ENCODE data around the gene BACE1-AS.

DNA sequence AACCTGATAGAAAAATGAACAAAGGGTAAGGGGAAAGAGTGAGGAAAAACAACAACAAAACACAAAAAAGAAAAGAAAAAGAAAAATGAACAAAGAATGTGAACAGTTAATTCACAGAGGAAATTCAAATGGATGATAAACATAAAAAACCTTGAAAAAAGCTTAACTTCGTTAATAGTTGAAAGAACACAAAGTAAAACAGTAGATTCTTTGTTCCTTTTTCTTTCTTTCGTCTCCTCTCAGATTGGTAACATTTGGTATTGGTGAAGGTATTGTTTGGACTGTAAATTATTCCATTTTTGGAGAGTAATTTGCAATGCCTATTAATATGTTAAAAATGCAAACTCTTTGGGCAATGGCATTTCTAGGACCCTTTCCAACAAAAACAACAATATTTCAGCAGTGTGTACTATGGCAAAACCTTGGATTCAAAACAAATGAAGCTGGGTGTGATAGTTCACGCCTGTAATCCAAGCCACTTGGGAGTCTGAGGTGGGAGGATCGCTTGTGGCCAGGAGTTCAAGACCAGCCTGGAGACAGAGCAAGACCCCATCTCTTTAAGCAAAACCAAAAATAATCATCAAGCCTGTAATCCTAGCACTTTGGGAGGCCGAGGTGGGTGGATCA lies 28.2 kb downstream of the BACE1-AS start:
- TF ChIP-seq, protein P1, sequence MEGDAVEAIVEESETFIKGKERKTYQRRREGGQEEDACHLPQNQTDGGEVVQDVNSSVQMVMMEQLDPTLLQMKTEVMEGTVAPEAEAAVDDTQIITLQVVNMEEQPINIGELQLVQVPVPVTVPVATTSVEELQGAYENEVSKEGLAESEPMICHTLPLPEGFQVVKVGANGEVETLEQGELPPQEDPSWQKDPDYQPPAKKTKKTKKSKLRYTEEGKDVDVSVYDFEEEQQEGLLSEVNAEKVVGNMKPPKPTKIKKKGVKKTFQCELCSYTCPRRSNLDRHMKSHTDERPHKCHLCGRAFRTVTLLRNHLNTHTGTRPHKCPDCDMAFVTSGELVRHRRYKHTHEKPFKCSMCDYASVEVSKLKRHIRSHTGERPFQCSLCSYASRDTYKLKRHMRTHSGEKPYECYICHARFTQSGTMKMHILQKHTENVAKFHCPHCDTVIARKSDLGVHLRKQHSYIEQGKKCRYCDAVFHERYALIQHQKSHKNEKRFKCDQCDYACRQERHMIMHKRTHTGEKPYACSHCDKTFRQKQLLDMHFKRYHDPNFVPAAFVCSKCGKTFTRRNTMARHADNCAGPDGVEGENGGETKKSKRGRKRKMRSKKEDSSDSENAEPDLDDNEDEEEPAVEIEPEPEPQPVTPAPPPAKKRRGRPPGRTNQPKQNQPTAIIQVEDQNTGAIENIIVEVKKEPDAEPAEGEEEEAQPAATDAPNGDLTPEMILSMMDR (IDR thresholded peaks at IDR 0.05), result no peak
- no peak for TF ChIP-seq POLR2A (IDR thresholded peaks at IDR 0.05)

Data from adrenal gland (tissue), 5 donors.